H1 (cell line): ENCODE results near the gene OR2B3. TPM values are rescaled to one million over a fixed set of nuclear protein-coding genes. Genes with fewer than 3 reads are reported as not detected.

ENCODE experiments used
- CTCF ChIA-PET: fragments of 300-600 bp; sonication (Branson Sonifier 250); formaldehyde crosslinking; loops from one replicate; lab custom pipeline; 2021; ENCODE audit not compliant: partially characterized antibody; lab: Charles Lee
- POLR2A ChIA-PET: fragments of 300-600 bp; sonication (Branson Sonifier 250); formaldehyde crosslinking; loops from one replicate; lab custom pipeline; 2021; ENCODE audit warnings: inconsistent platforms; ENCODE audit not compliant: partially characterized antibody; lab: Charles Lee
- DNase-seq, 2 experiments: peaks; one replicate each; pipeline versions ENCODE4 v3.0.0 to v3.0.0-alpha.2; 2010 to 2022; ENCODE audit warnings: low spot score in 2 of 2, low read depth in 1 of 2, mixed read lengths in 1 of 2
- FAIRE-seq: peaks from 2 replicates; lab custom pipeline; 2011; peaks lifted over from hg19 to GRCh38; lab: Jason Lieb, UNC
- H2AFZ ChIP-seq: 2 replicates; pipeline ENCODE4 v1.8.1; 2012; ENCODE audit warnings: low read length, inconsistent platforms
- H2AK5ac ChIP-seq: 2 replicates; pipeline ENCODE4 v1.6.1; 2013; ENCODE audit warnings: low read depth, low read length
- H2BK120ac ChIP-seq: replicated peaks from 2 replicates; pipeline ENCODE3; 2013; ENCODE audit warnings: low read depth, low read length, inconsistent platforms
- H2BK12ac ChIP-seq: 2 replicates; pipeline ENCODE4 v1.6.1; 2013; ENCODE audit warnings: low read depth, low read length
- H2BK15ac ChIP-seq: 2 replicates; pipeline ENCODE4 v1.6.1; 2013; ENCODE audit warnings: low read length
- H2BK20ac ChIP-seq: 2 replicates; pipeline ENCODE4 v1.6.1; 2013; ENCODE audit warnings: low read length
- H2BK5ac ChIP-seq: 2 replicates; pipeline ENCODE4 v1.6.1; 2013; ENCODE audit warnings: low read depth, low read length
- H3K14ac ChIP-seq: 2 replicates; pipeline ENCODE4 v1.6.1; 2013; ENCODE audit warnings: inconsistent platforms; ENCODE audit not compliant: insufficient read length
- H3K18ac ChIP-seq: 2 replicates; pipeline ENCODE4 v1.6.1; 2013; ENCODE audit warnings: low read length; ENCODE audit errors: extremely low read depth
- H3K23ac ChIP-seq: 2 replicates; pipeline ENCODE4 v1.6.1; 2013; ENCODE audit warnings: inconsistent platforms; ENCODE audit not compliant: insufficient read length
- H3K23me2 ChIP-seq: 2 replicates; pipeline ENCODE4 v1.6.1; 2013; ENCODE audit warnings: low read depth, low read length
- H3K27ac ChIP-seq: 2 replicates; pipeline ENCODE4 v1.6.1; 2011; ENCODE audit warnings: low read depth, low read length, inconsistent platforms
- H3K27me3 ChIP-seq, 4 experiments: replicated peaks in 1 of 4; 1 replicate in 1 of 4; 2 replicates in 3 of 4; pipeline versions ENCODE4 v1.6.1 to v1.8.1; 2011 to 2013; ENCODE audit warnings: low read length in 3 of 4, mild to moderate bottlenecking in 3 of 4, inconsistent platforms in 2 of 4, mixed read lengths in 2 of 4, moderate library complexity in 1 of 4; ENCODE audit not compliant: control insufficient read depth in 3 of 4, insufficient read depth in 3 of 4; ENCODE audit errors: extremely low read depth in 1 of 4
- H3K36me3 ChIP-seq, 4 experiments: 2 replicates each; pipeline versions ENCODE4 v1.6.1 to v1.8.1; 2011 to 2013; ENCODE audit warnings: mild to moderate bottlenecking in 4 of 4, low read length in 3 of 4, moderate library complexity in 2 of 4, control low read depth in 1 of 4, inconsistent platforms in 1 of 4; ENCODE audit not compliant: insufficient read depth in 4 of 4, control insufficient read depth in 2 of 4
- H3K4ac ChIP-seq: replicated peaks from 2 replicates; pipeline ENCODE3; 2013; ENCODE audit warnings: low read length, low read depth, mixed read lengths, inconsistent platforms; ENCODE audit not compliant: insufficient read length
- H3K4me1 ChIP-seq, 4 experiments: replicated peaks in 1 of 4; 1 replicate in 1 of 4; 2 replicates in 3 of 4; pipeline versions ENCODE4 v1.6.1 to v1.8.1; 2011 to 2013; ENCODE audit warnings: low read length in 3 of 4, inconsistent platforms in 2 of 4, mixed read lengths in 1 of 4; ENCODE audit not compliant: insufficient read depth in 4 of 4, control insufficient read depth in 3 of 4
- H3K4me2 ChIP-seq, 2 experiments: 2 replicates each; pipeline versions ENCODE4 v1.6.1 to v1.8.1; 2011 to 2013; ENCODE audit warnings: low read depth in 2 of 2, low read length in 2 of 2, control low read depth in 1 of 2, inconsistent platforms in 1 of 2, mild to moderate bottlenecking in 1 of 2; ENCODE audit not compliant: insufficient read depth in 1 of 2
- H3K4me3 ChIP-seq, 4 experiments: fragments of 200-600, 300-600 bp in 1 of 4; sonication (generic), shearing (Covaris generic), sonication (Bioruptor Twin) in 1 of 4; 2 replicates each; pipeline versions ENCODE4 v1.5.1 to v1.8.1; 2011 to 2016; ENCODE audit warnings: low read length in 4 of 4, low read depth in 3 of 4, control low read depth in 2 of 4, inconsistent platforms in 2 of 4, mild to moderate bottlenecking in 2 of 4, mixed read lengths in 1 of 4, moderate library complexity in 1 of 4; ENCODE audit not compliant: insufficient read depth in 2 of 4; ENCODE audit errors: extremely low read depth in 1 of 4
- H3K56ac ChIP-seq: replicated peaks from 2 replicates; pipeline ENCODE3; 2013; ENCODE audit warnings: low read depth, mild to moderate bottlenecking, mixed read lengths, low read length, inconsistent platforms; ENCODE audit not compliant: insufficient read length
- H3K79me1 ChIP-seq: 2 replicates; pipeline ENCODE4 v1.6.1; 2013; ENCODE audit warnings: low read depth, low read length, control low read depth
- H3K79me2 ChIP-seq, 2 experiments: 2 replicates each; pipeline versions ENCODE4 v1.6.1 to v1.8.1; 2012 to 2013; ENCODE audit warnings: low read length in 2 of 2, mild to moderate bottlenecking in 2 of 2, inconsistent platforms in 1 of 2; ENCODE audit not compliant: insufficient read depth in 2 of 2, control insufficient read depth in 1 of 2
- H3K9ac ChIP-seq, 4 experiments: replicated peaks in 1 of 4; 1 replicate in 1 of 4; 2 replicates in 3 of 4; pipeline versions ENCODE4 v1.6.1 to v1.8.1; 2011 to 2013; ENCODE audit warnings: low read depth in 3 of 4, low read length in 3 of 4, control low read depth in 2 of 4, mild to moderate bottlenecking in 2 of 4, moderate library complexity in 2 of 4, inconsistent platforms in 1 of 4; ENCODE audit errors: extremely low read depth in 1 of 4
- H3K9me3 ChIP-seq, 2 experiments: 2 replicates each; pipeline versions ENCODE4 v1.6.1 to v1.8.1; 2012 to 2013; ENCODE audit warnings: mild to moderate bottlenecking in 2 of 2, moderate library complexity in 2 of 2, control low read depth in 1 of 2, inconsistent platforms in 1 of 2, low read depth in 1 of 2, low read length in 1 of 2, mixed read lengths in 1 of 2; ENCODE audit not compliant: insufficient read depth in 2 of 2
- H4K20me1 ChIP-seq, 2 experiments: replicated peaks in 1 of 2; 2 replicates each; pipeline versions ENCODE3 to v1.8.1; 2011 to 2013; ENCODE audit warnings: inconsistent platforms in 2 of 2, low read length in 2 of 2, mild to moderate bottlenecking in 1 of 2; ENCODE audit not compliant: insufficient read depth in 2 of 2, control insufficient read depth in 1 of 2
- H4K5ac ChIP-seq: 2 replicates; pipeline ENCODE4 v1.6.1; 2013; ENCODE audit warnings: low read length, low read depth, mixed read lengths, inconsistent platforms; ENCODE audit not compliant: insufficient read length
- H4K8ac ChIP-seq: 2 replicates; pipeline ENCODE4 v1.8.0; 2013; ENCODE audit warnings: mild to moderate bottlenecking, moderate library complexity, low read length, inconsistent platforms; ENCODE audit not compliant: insufficient read depth; ENCODE audit errors: extremely low read depth
- H4K91ac ChIP-seq: replicated peaks from 2 replicates; pipeline ENCODE3; 2013; ENCODE audit warnings: low read length, mixed read lengths, inconsistent platforms; ENCODE audit not compliant: insufficient read length
- CHD1 ChIP-seq: IDR thresholded peaks from 2 replicates; pipeline ENCODE4 v1.6.1; 2012; ENCODE audit warnings: low read depth, low read length, improper control_type of control experiment
- CTBP2 ChIP-seq: IDR thresholded peaks from 2 replicates; pipeline ENCODE4 v1.7.0; 2011; ENCODE audit warnings: borderline replicate concordance, mild to moderate bottlenecking, moderate library complexity, mixed read lengths, low read length; ENCODE audit not compliant: insufficient read depth, insufficient read length
- EZH2 ChIP-seq: fragments of 200-600 bp; sonication (generic); IDR thresholded peaks from 2 replicates; pipeline ENCODE4 v1.7.1; 2012; ENCODE audit warnings: low read depth, mild to moderate bottlenecking, moderate library complexity, low read length, inconsistent platforms; ENCODE audit not compliant: severe bottlenecking
- GABPA ChIP-seq: IDR thresholded peaks from 2 replicates; pipeline ENCODE4 v1.6.1; 2011; ENCODE audit warnings: mild to moderate bottlenecking, low read length, moderate library complexity, borderline replicate concordance; ENCODE audit not compliant: insufficient read depth
- HDAC6 ChIP-seq: IDR thresholded peaks from one replicate; pipeline ENCODE4 v1.7.1; 2012; ENCODE audit warnings: low read depth, mild to moderate bottlenecking, inconsistent platforms, low read length, moderate library complexity
- KDM4A ChIP-seq: IDR thresholded peaks from one replicate; pipeline ENCODE4 v1.7.1; 2012; ENCODE audit warnings: low read depth, mild to moderate bottlenecking, moderate library complexity, low read length, inconsistent platforms; ENCODE audit not compliant: severe bottlenecking
- NRF1 ChIP-seq: IDR thresholded peaks from 2 replicates; pipeline ENCODE4 v1.6.1; 2011; ENCODE audit warnings: mild to moderate bottlenecking, low read depth, low read length, improper control_type of control experiment
- POLR2A ChIP-seq, 2 experiments: IDR thresholded peaks; 1 replicate in 1 of 2; 2 replicates in 1 of 2; pipeline ENCODE4 v1.6.1; 2011; ENCODE audit warnings: low read depth in 2 of 2, low read length in 2 of 2, mild to moderate bottlenecking in 2 of 2; ENCODE audit errors: control extremely low read depth in 1 of 2
- POLR2AphosphoS5 ChIP-seq: IDR thresholded peaks from 2 replicates; pipeline ENCODE4 v1.6.1; 2011; ENCODE audit warnings: low read depth, low read length
- RAD21 ChIP-seq, 2 experiments: IDR thresholded peaks in 1 of 2; conservative IDR thresholded peaks in 1 of 2; 2 replicates each; pipeline ENCODE4 v1.6.1; 2011; ENCODE audit warnings: low read depth in 2 of 2, low read length in 2 of 2, improper control_type of control experiment in 1 of 2, inconsistent platforms in 1 of 2, mild to moderate bottlenecking in 1 of 2, moderate library complexity in 1 of 2
- RXRA ChIP-seq: IDR thresholded peaks from 2 replicates; pipeline ENCODE4 v1.6.1; 2011; ENCODE audit warnings: low read depth, mild to moderate bottlenecking, low read length, moderate library complexity; ENCODE audit not compliant: insufficient read depth
- SIX5 ChIP-seq: IDR thresholded peaks from 2 replicates; pipeline ENCODE4 v1.6.1; 2011; ENCODE audit warnings: mild to moderate bottlenecking, low read depth, low read length
- SP1 ChIP-seq: IDR thresholded peaks from 2 replicates; pipeline ENCODE4 v1.6.1; 2011; ENCODE audit warnings: low read depth, low read length
- TAF1 ChIP-seq: IDR thresholded peaks from 2 replicates; pipeline ENCODE4 v1.6.1; 2011; ENCODE audit warnings: mild to moderate bottlenecking, low read depth, low read length
- TCF12 ChIP-seq: IDR thresholded peaks from 2 replicates; pipeline ENCODE4 v1.6.1; 2011; ENCODE audit warnings: low read depth, mild to moderate bottlenecking, low read length
- TEAD4 ChIP-seq: IDR thresholded peaks from 2 replicates; pipeline ENCODE4 v1.6.1; 2012; ENCODE audit warnings: low read depth, low read length, inconsistent platforms, mixed read lengths
- WGBS, 2 experiments: shearing (Covaris generic) in 1 of 2; methylation state at CpG; one replicate each; pipeline versions ENCODE4 v1.1.6 to v1.1.7; 2013 to 2015; ENCODE audit warnings: low lambda C conversion rate in 2 of 2, mixed read lengths in 2 of 2, inconsistent platforms in 1 of 2, low coverage in 1 of 2, missing lambda C conversion rate in 1 of 2; ENCODE audit not compliant: insufficient replicate concordance in 2 of 2, insufficient coverage in 1 of 2, insufficient read length in 1 of 2; ENCODE audit errors: extremely low coverage in 1 of 2, missing lambda C conversion rate in 1 of 2; 5-methylcytosine and 5-hydroxymethylcytosine counted together
- polyA plus RNA-seq, 7 experiments: library from polyadenylated mRNA; depleted of rRNA in 3 of 7; stranded (reverse) in 5 of 7; unstranded in 2 of 7; fragments of >200 nt in 5 of 7; fragments of 200-250 nt in 2 of 7; gene quantifications; 1 replicate in 5 of 7; 2 replicates in 1 of 7; 4 replicates in 1 of 7; pipeline versions ENCODE4 v1.2.1 to v1.2.3, GENCODE V29; 2011 to 2013; ENCODE audit warnings: missing spikeins in 2 of 7, mixed read lengths in 2 of 7
- total RNA-seq: library from RNA; stranded (reverse); fragmentation: NEBNext Ultra II Directional; extraction: Animal tissue kit (Norgen Biotek cat#: 25700); gene quantifications from 2 replicates; pipeline ENCODE4 v1.2.1, GENCODE V29; 2021

Gene OR2B3
- total and polyA plus RNA-seq, 2 of the 8 experiments (the other 6 are each of a cell fraction or from before 2014, with no cell fraction given), result not detected

- no peaks in the 10 kb centered on the region for H3K23me2 ChIP-seq
- H2BK12ac ChIP-seq, result no peak overlapping the region
- no peak overlapping the region for H3K4ac ChIP-seq
- H3K4me2 ChIP-seq, result no peak overlapping the region
- H4K91ac ChIP-seq, result no peak overlapping the region
- no peak overlapping the region for H2AK5ac ChIP-seq
- no peak overlapping the region for H3K14ac ChIP-seq
- H2BK15ac ChIP-seq, result no peak overlapping the region
- ChIA-PET POLR2A (no interaction called here), CTCF (no interaction called here)
- no peaks in the 10 kb centered on the region for H4K20me1 ChIP-seq
- H4K5ac ChIP-seq, result no peak overlapping the region
- H3K9ac ChIP-seq, result no peak overlapping the region
- no peak overlapping the region for H2AFZ ChIP-seq
- no peaks in the 10 kb centered on the region for H3K36me3 ChIP-seq
- H3K27ac ChIP-seq, result no peak overlapping the region
- no peaks in the 10 kb centered on the region for H3K4me1 ChIP-seq
- H4K8ac ChIP-seq, result no peak overlapping the region
- 92% methylated on average over 3 of the region's 3 CpGs; no CpG with 5 or more reads in 1 of the 2 experiments for WGBS, 2 experiments
- no peak for FAIRE-seq
- no peaks in the 10 kb centered on the region for H3K79me2 ChIP-seq
- H2BK120ac ChIP-seq, result no peak overlapping the region
- H3K23ac ChIP-seq, result no peak overlapping the region
- no peaks in the 10 kb centered on the region for H3K27me3 ChIP-seq
- H3K4me3 ChIP-seq, result no peak overlapping the region
- no peak overlapping the region for H2BK20ac ChIP-seq
- no peak for DNase-seq
- H3K56ac ChIP-seq, result no peak overlapping the region
- no peak overlapping the region for H3K18ac ChIP-seq
- no peaks in the 10 kb centered on the region for H3K9me3 ChIP-seq
- H3K79me1 ChIP-seq, result no peaks in the 10 kb centered on the region
- H2BK5ac ChIP-seq, result no peak overlapping the region
- TF ChIP-seq SP1, result no peak
- TF ChIP-seq TEAD4, result no peak
- no peak for TF ChIP-seq TCF12
- TF ChIP-seq CTBP2, result no peak
- TF ChIP-seq POLR2A (IDR thresholded peaks at IDR 0.05; ENCODE audit: control extremely low read depth in 1 of 2, low read depth in 2 of 2, low read length in 2 of 2), result no peak
- no peak for TF ChIP-seq EZH2
- no peak for TF ChIP-seq GABPA
- no peak for TF ChIP-seq SIX5
- TF ChIP-seq CHD1, result no peak
- TF ChIP-seq NRF1, result no peak
- TF ChIP-seq POLR2AphosphoS5, result no peak
- no peak for TF ChIP-seq TAF1
- no peak for TF ChIP-seq RAD21 (IDR thresholded peaks at IDR 0.05 in 1 of 2, conservative IDR thresholded peaks at IDR 0.05 in 1 of 2; ENCODE audit: low read depth in 2 of 2, low read length in 2 of 2)
- TF ChIP-seq KDM4A, result no peak
- no peak for TF ChIP-seq HDAC6
- TF ChIP-seq RXRA, result no peak
Measured at GRCh38 chr6:29092957-29093356, 5.8 kb upstream of the OR2B3 start.
